AG09319 (cell line): ENCODE results near the gene MRPS11.
"Not testable (repeated sequence)": the region's sequence is repeated elsewhere in the genome, so short reads cannot be mapped to it uniquely, and the experiment has no call there.

Source experiments
- DNase-seq: peaks from one replicate; pipeline ENCODE4 v3.0.0-alpha.2; 2010; ENCODE audit warnings: low read depth; ENCODE audit errors: extremely low read depth
- CTCF ChIP-seq: IDR thresholded peaks from 2 replicates; pipeline ENCODE4 v1.5.1; 2011; ENCODE audit warnings: low read depth, mild to moderate bottlenecking, inconsistent platforms, low read length, moderate library complexity

The MRPS11 gene

GRCh38 chr15:88463870-88464532 is 3.5 kb upstream of the MRPS11 start:
- DNase-seq, result no peak
- no peak for TF ChIP-seq CTCF

DNA sequence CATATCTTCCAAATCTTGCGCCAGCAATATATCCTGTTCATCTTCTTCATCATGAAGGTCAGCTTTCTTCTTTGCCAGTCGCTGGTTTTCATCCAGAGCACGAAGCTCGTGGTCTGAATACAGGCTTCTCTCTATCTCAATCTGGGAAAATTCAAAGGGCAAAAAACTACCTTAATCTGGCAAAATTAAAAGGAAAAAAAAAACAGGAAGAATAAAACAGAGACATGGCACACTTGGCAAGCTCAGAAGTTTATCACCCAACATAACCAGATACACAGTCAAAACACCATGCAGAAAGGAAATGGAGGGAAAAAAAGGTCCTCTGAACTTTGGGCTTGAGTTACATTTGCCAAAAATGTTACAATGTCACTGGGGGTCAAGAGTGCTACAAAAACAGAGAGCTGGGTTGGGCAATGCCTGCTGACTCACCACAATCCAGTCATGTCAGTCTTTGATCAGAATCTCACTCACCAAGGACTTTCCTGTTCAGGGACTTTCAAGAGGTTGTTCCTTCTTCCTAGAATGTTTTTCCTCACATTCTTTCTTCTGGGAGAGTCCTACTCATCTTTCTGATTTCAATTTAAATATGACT is 1.8 kb upstream of the MRPS11 start:
- no peak for TF ChIP-seq CTCF
- DNase-seq, result no peak

DNA sequence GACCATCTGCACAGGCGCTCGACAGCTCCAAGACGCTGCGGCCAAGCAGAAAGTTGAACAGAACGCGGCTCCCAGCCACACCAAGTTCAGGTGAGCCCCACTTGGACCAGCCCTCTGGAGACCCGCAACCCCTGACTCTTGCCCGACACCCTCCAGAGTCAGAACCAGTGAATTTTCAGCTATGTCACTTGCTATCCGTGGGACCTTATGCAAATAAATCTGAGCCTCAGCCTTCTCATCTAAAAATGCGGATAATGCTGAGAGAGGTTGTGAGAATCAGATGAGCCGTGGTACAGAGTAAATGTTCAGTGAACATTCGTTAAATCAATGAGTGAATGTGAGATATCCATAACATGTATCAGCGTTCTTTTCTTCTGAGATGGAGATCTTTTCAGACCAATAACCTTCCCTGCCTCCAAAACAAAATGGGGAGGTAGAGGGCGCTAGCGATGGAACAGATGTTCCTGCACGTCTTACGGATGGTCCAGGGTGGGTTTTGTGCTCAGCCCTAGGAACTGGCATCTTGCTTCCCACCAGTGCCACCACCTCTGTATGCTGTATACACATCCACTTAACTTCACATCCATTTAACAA is 524 bp downstream of the MRPS11 start:
- TF ChIP-seq CTCF, result peak; percentile 38
- no peak for DNase-seq

- not testable (repeated sequence) for DNase-seq
These were observed 1.2 kb downstream of the MRPS11 start for GRCh38 chr15:88468721-88469120.

- no peak for TF ChIP-seq CTCF
- DNase-seq, result no peak
These were observed 1.8 kb downstream of the MRPS11 start for GRCh38 chr15:88469321-88469720.

GRCh38 chr15:88470625-88471372 is 3.3 kb downstream of the MRPS11 start:
- DNase-seq, result no peak

DNA sequence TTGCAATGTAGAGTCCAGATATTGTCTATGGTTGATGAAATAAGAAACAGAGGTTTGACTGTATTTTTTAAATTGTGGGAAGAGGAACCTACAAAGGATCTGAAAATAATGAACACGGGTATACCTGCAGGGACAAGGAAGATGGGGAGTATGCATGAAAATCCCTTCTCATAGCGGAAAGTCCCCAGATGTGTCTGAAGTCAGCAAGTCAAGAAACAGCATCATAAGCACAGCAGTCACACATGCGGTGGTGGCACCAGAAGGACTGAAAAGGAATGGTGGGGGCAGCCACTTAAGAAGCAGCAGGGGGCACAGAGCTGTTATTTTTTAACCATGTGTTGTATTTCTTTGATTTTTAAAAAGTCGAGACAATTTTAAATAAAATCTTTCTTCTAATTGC is 4.7 kb downstream of the MRPS11 start:
- TF ChIP-seq CTCF, result no peak
- no peak for DNase-seq

More at GRCh38 chr15:88470625-88471372, 3.3 kb downstream of the MRPS11 start:
- TF ChIP-seq CTCF, result no peak

DNA sequence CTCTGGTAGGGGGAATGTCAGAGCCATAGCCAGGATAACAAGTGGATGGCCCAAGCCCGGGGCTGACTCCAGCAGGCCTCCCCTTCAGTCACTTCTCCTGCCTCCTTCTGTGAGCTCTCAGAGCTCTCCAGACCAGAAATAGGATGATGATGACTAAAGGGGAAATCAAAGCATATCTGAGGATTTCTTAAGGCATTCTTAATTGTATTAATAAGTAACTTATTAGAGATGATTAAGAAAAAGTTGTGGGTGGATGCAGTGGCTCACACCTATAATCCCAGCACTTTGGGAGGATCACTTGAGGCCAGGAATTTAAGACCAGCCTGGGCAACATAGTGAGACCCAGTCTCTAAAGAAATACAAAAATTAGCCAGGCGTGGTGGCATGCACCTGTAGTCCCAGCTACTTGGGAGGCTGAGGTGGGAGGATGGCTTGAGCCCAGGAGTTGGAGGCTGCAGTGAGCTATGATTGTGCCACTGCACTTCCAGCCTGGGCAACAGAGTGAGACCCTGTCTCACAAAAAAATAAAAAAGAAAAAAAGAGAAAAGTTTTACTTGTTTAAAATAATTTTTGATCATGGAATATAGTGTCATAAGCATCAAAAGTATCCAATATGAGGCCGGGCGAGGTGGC is 6.3 kb downstream of the MRPS11 start:
- not testable (repeated sequence) for DNase-seq
